CD8-positive, alpha-beta memory T cell (primary cell): Measurements from ENCODE around the gene TMPRSS11A. TPM values are rescaled to one million over a fixed set of nuclear protein-coding genes. Genes with fewer than 3 reads are reported as not detected.

ENCODE experiments used
- CTCF ChIA-PET: fragments of 350-600 bp; sonication (Branson Sonifier 250); formaldehyde crosslinking; loops from one replicate; lab custom pipeline; 2021; ENCODE audit warnings: antibody characterized with exemption; lab: Charles Lee
- POLR2A ChIA-PET: fragments of 350-600 bp; sonication (Branson Sonifier 250); formaldehyde crosslinking; loops from one replicate; lab custom pipeline; 2021; ENCODE audit warnings: antibody characterized with exemption; lab: Charles Lee
- DNase-seq, 5 donors: peaks; one replicate each; pipeline versions ENCODE4 v3.0.0 to v3.0.0-alpha.2; 2020 to 2022; ENCODE audit warnings: mixed read lengths in 1 of 5
- H3K27ac ChIP-seq: one replicate; pipeline ENCODE4 v1.7.0; 2013; ENCODE audit warnings: low read depth, mild to moderate bottlenecking, low read length, moderate library complexity
- H3K27me3 ChIP-seq: 2 replicates; pipeline ENCODE4 v1.7.0; 2013; ENCODE audit warnings: low read length, mild to moderate bottlenecking; ENCODE audit not compliant: insufficient read depth, poor library complexity, severe bottlenecking
- H3K36me3 ChIP-seq: 2 replicates; pipeline ENCODE4 v1.7.0; 2013; ENCODE audit warnings: mild to moderate bottlenecking, low read length, moderate library complexity; ENCODE audit not compliant: insufficient read depth
- H3K4me1 ChIP-seq: 2 replicates; pipeline ENCODE4 v1.7.0; 2013; ENCODE audit warnings: mild to moderate bottlenecking, low read length, moderate library complexity; ENCODE audit not compliant: insufficient read depth
- H3K4me3 ChIP-seq: 2 replicates; pipeline ENCODE4 v1.7.0; 2013; ENCODE audit warnings: mild to moderate bottlenecking, low read length
- H3K9me3 ChIP-seq: 2 replicates; pipeline ENCODE4 v1.7.0; 2013; ENCODE audit warnings: mild to moderate bottlenecking, low read length
- H3K27ac Mint-ChIP-seq, 8 donors: one replicate each; pipeline ENCODE4 v1.8.0; 2020 to 2021; ENCODE audit warnings: mixed read lengths in 8 of 8, mild to moderate bottlenecking in 6 of 8, inconsistent platforms in 3 of 8, moderate library complexity in 3 of 8
- H3K27me3 Mint-ChIP-seq, 2 donors: one replicate each; pipeline ENCODE4 v1.8.0; 2020 to 2021; ENCODE audit warnings: mixed read lengths in 2 of 2, mild to moderate bottlenecking in 1 of 2, moderate library complexity in 1 of 2
- H3K36me3 Mint-ChIP-seq, 3 donors: one replicate each; pipeline ENCODE4 v1.8.0; 2020 to 2021; ENCODE audit warnings: mixed read lengths in 3 of 3, inconsistent platforms in 1 of 3, mild to moderate bottlenecking in 1 of 3
- H3K4me1 Mint-ChIP-seq, 3 donors: one replicate each; pipeline ENCODE4 v1.8.0; 2020 to 2021; ENCODE audit warnings: mixed read lengths in 3 of 3, inconsistent platforms in 1 of 3, mild to moderate bottlenecking in 1 of 3
- H3K4me3 Mint-ChIP-seq, 7 donors: one replicate each; pipeline ENCODE4 v1.8.0; 2020 to 2021; ENCODE audit warnings: mixed read lengths in 7 of 7, mild to moderate bottlenecking in 6 of 7, moderate library complexity in 4 of 7, inconsistent platforms in 2 of 7
- H3K9me3 Mint-ChIP-seq, 5 donors: one replicate each; pipeline ENCODE4 v1.8.0; 2020 to 2022; ENCODE audit warnings: mixed read lengths in 5 of 5, mild to moderate bottlenecking in 3 of 5, moderate library complexity in 2 of 5, inconsistent platforms in 1 of 5
- polyA plus RNA-seq: library from polyadenylated mRNA; unstranded; fragments of 300-500 nt; fragmentation: Illumina TruSeq; gene quantifications from one replicate; pipeline ENCODE4 v1.2.3, GENCODE V29; 2021
- total RNA-seq, 2 experiments: library from RNA; stranded (reverse); gene quantifications; one replicate each; pipeline ENCODE4 v1.2.3, GENCODE V29; 2021

TMPRSS11A gene
- total and polyA plus RNA-seq, 3 experiments from 2014 or later: not detected

DNA sequence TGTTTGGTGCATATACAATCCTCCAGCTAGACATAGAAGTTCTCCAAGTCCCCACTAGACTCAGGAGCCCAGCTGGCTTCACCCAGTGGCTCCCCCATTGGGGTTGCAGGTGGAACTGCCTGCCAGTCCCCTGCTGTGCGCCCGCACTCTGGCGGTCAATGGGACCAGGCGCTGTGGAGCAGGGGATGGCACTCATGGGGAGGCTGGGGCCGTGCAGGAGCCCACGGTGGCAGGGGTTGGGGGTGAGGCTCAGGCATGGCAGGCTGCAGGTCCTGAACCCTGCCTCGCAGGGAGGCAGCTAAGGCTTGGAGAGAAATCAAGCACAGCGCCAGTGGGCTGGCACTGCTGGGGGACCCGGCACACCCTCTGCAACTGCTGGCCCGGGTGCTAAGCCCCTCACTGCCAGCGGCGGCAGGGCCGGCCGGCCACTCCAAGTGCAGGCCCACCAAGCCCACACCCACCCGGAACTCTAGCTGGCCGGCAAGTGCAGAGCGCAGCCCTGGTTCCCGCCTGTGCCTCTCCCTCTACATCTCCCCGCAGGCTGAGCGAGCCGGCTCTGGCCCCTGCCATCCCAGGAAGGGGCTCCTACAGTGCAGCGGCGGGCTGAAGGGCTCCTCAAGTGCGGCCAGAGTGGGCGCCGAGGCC, 66.8 kb downstream of the TMPRSS11A start:
- no peak overlapping the region for H3K4me3 Mint-ChIP-seq
- no peaks in the 10 kb centered on the region for H3K9me3 ChIP-seq
- H3K27ac Mint-ChIP-seq: no peak overlapping the region
- no peaks in the 10 kb centered on the region for H3K4me1 ChIP-seq
- H3K36me3 Mint-ChIP-seq: no peaks in the 10 kb centered on the region
- H3K27me3 ChIP-seq: no peaks in the 10 kb centered on the region
- no peaks in the 10 kb centered on the region for H3K9me3 Mint-ChIP-seq
- no peaks in the 10 kb centered on the region for H3K27me3 Mint-ChIP-seq
- no peak for DNase-seq
- ChIA-PET POLR2A (no interaction called here), CTCF (no interaction called here)
- H3K4me3 ChIP-seq: no peak overlapping the region
- H3K27ac ChIP-seq: no peak overlapping the region
- H3K36me3 ChIP-seq: no peaks in the 10 kb centered on the region
- no peaks in the 10 kb centered on the region for H3K4me1 Mint-ChIP-seq

DNA sequence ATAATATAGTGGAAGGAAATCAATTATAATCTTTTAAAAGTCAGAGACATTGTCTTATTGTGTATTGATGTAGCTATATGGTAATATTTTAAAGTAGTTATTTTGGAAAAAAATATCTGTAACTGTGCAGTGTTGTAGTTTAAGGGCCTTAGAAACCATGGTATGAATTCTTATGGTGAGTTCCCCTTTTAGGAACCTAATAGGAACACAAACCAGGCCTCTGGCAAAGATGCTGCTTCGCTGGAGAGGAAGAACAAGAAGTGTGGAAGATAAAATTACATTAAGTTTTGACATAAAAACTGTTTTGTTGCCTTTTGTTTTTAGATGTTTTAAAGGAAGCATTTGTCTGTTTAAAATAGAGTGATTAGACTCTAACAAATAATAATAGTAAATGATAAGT, 68.6 kb downstream of the TMPRSS11A start:
- H3K4me1 Mint-ChIP-seq: no peaks in the 10 kb centered on the region
- H3K36me3 Mint-ChIP-seq: no peaks in the 10 kb centered on the region
- H3K27me3 Mint-ChIP-seq: no peaks in the 10 kb centered on the region
- DNase-seq: no peak
- no peaks in the 10 kb centered on the region for H3K36me3 ChIP-seq
- H3K4me3 Mint-ChIP-seq: no peak overlapping the region
- no peak overlapping the region for H3K27ac ChIP-seq
- no peaks in the 10 kb centered on the region for H3K27me3 ChIP-seq
- H3K4me1 ChIP-seq: no peaks in the 10 kb centered on the region
- H3K9me3 ChIP-seq: no peaks in the 10 kb centered on the region
- CTCF ChIA-PET: no interaction called here
- POLR2A ChIA-PET: no interaction called here
- H3K4me3 ChIP-seq: no peak overlapping the region
- H3K9me3 Mint-ChIP-seq: peaks cover 0 to 2% (median 0%) of the 10 kb centered on the region in 5 donors
- H3K27ac Mint-ChIP-seq: no peak overlapping the region

DNA sequence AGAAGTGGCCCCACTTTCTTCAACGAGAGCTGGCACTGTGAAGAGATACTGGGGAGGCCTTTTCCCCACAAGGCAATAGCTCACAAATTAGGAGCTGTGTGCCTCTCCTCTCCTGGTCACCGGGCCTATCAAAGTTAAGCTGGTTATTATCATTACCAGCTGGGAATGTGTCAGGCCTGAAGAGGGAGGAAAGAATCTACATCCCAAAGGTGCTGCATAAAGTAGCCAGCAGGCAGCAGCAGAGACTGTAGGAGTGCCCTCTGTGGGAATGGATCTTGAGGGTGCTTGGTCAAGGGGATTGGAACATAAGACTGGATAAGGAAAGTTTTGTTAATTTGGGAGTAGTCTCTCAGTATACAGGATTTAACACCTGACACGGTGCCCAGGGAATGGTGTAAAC, 70.4 kb downstream of the TMPRSS11A start:
- ChIA-PET POLR2A (no interaction called here), CTCF (no interaction called here)
- no peak overlapping the region for H3K4me3 ChIP-seq
- Mint-ChIP-seq H3K27ac (no peak overlapping the region), H3K4me1 (no peaks in the 10 kb centered on the region), H3K36me3 (no peaks in the 10 kb centered on the region), H3K4me3 (no peak overlapping the region), H3K27me3 (no peaks in the 10 kb centered on the region), H3K9me3 (peaks cover 0 to 2% (median 0%) of the 10 kb centered on the region in 5 donors)
- no peaks in the 10 kb centered on the region for H3K36me3 ChIP-seq
- no peaks in the 10 kb centered on the region for H3K9me3 ChIP-seq
- no peaks in the 10 kb centered on the region for H3K27me3 ChIP-seq
- H3K4me1 ChIP-seq: no peaks in the 10 kb centered on the region
- no peak overlapping the region for H3K27ac ChIP-seq
- no peak for DNase-seq

DNA sequence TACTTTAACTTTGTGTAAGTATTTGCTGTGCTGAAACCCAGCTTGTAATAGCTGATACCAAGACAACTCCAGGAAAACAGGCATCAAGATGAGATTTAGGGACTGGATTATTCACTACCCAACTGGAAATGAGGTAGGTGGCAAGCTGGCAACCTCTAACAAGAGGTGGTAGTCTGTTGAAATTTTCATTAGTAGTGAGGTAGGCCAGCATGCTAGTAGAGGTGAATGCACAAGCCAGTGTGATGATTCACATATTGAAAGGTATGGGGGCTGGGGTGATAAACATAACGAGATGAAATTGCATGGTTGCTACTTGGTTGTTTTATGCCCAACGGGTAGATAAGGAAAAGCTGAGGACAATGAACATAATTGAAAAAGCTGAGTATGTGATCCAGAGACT, 71.0 kb downstream of the TMPRSS11A start:
- ChIA-PET CTCF (no interaction called here), POLR2A (no interaction called here)
- no peaks in the 10 kb centered on the region for H3K4me1 ChIP-seq
- Mint-ChIP-seq H3K4me3 (no peak overlapping the region), H3K27me3 (no peaks in the 10 kb centered on the region), H3K9me3 (peaks cover 0 to 2% (median 0%) of the 10 kb centered on the region in 5 donors), H3K4me1 (no peaks in the 10 kb centered on the region), H3K27ac (no peak overlapping the region), H3K36me3 (no peaks in the 10 kb centered on the region)
- no peaks in the 10 kb centered on the region for H3K27me3 ChIP-seq
- no peak overlapping the region for H3K27ac ChIP-seq
- DNase-seq: no peak
- H3K4me3 ChIP-seq: no peak overlapping the region
- no peaks in the 10 kb centered on the region for H3K9me3 ChIP-seq
- H3K36me3 ChIP-seq: no peaks in the 10 kb centered on the region

DNA sequence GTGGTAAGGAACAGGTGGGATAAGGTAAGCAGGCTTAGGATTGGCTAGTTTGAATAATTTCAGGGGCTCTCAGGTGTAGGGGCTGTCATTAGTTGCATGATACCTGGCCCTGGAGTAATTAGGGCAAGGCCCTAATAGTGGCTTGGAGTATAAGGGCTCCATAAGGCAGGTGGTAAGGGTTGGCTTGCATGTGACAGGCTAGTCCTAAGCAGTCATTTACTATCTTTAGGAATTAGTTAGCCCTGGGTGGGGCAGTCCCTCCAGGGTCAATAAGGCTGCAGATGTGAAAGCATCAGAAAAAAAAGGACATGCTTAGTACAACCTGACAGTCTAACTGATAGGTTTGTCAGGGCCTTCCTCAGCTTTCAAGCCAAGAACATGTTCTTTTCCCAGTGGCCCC, 71.6 kb downstream of the TMPRSS11A start:
- H3K27me3 Mint-ChIP-seq: no peaks in the 10 kb centered on the region
- POLR2A ChIA-PET: no interaction called here
- H3K36me3 ChIP-seq: no peaks in the 10 kb centered on the region
- CTCF ChIA-PET: no interaction called here
- H3K36me3 Mint-ChIP-seq: no peaks in the 10 kb centered on the region
- H3K9me3 ChIP-seq: no peaks in the 10 kb centered on the region
- H3K4me3 Mint-ChIP-seq: peak overlapping the region in 1 of 7 donors; percentile 10
- no peak overlapping the region for H3K4me3 ChIP-seq
- no peaks in the 10 kb centered on the region for H3K4me1 ChIP-seq
- no peaks in the 10 kb centered on the region for H3K4me1 Mint-ChIP-seq
- H3K27ac ChIP-seq: no peak overlapping the region
- no peak overlapping the region for H3K27ac Mint-ChIP-seq
- DNase-seq: no peak
- peaks cover 0 to 2% (median 0%) of the 10 kb centered on the region in 5 donors for H3K9me3 Mint-ChIP-seq
- no peaks in the 10 kb centered on the region for H3K27me3 ChIP-seq

DNA sequence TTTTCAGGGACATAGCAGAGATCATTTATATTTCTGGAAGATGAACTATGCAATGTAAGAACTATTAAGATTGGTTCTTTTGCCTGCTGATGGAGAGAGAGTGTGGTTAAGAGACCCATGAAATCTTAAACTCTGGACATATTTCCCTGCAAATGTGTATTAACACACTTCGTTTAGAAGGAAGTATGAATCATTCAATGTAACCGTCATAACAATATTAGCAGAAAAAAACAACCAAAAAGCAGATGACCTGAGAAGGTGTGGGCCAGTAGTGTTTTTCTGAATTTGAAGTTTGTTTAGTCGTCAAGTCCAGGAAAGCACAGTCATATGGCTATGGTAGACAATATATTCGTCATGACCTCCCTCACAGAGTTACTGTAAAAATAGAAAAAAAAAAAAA, 77.0 kb downstream of the TMPRSS11A start:
- no peaks in the 10 kb centered on the region for H3K27me3 ChIP-seq
- peaks cover 3% of the 10 kb centered on the region in 2 donors for H3K27me3 Mint-ChIP-seq
- H3K9me3 ChIP-seq: no peaks in the 10 kb centered on the region
- no peaks in the 10 kb centered on the region for H3K4me1 ChIP-seq
- H3K4me3 Mint-ChIP-seq: no peak overlapping the region
- ChIA-PET CTCF (no interaction called here), POLR2A (no interaction called here)
- H3K9me3 Mint-ChIP-seq: peaks cover 0 to 4% (median 0%) of the 10 kb centered on the region in 5 donors
- H3K36me3 ChIP-seq: no peaks in the 10 kb centered on the region
- no peak overlapping the region for H3K4me3 ChIP-seq
- H3K27ac ChIP-seq: no peak overlapping the region
- no peaks in the 10 kb centered on the region for H3K4me1 Mint-ChIP-seq
- H3K27ac Mint-ChIP-seq: no peak overlapping the region
- no peaks in the 10 kb centered on the region for H3K36me3 Mint-ChIP-seq
- DNase-seq: no peak

DNA sequence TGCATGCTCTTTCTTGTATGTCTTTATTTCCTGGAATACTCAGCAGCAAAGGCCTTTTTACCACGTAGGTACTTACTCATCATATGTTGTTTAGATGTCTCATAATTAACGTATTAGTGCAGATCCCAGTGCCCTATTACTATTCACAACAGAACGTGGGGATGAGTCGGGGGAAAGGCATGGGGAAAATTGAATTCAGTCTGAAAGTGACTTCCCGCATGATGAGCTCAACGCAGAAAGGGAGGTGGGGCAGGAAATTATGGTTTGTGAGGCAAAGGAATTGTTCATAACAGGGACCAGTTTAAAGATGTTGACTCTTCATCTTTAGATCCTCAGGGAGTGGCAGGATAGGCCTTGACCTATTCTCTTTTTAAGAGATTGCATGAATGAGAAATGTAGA, 77.5 kb downstream of the TMPRSS11A start:
- DNase-seq: no peak
- H3K9me3 ChIP-seq: no peaks in the 10 kb centered on the region
- ChIA-PET POLR2A (no interaction called here), CTCF (no interaction called here)
- no peak overlapping the region for H3K4me3 Mint-ChIP-seq
- no peaks in the 10 kb centered on the region for H3K4me1 Mint-ChIP-seq
- H3K36me3 Mint-ChIP-seq: no peaks in the 10 kb centered on the region
- H3K27ac ChIP-seq: no peak overlapping the region
- no peaks in the 10 kb centered on the region for H3K4me1 ChIP-seq
- no peak overlapping the region for H3K27ac Mint-ChIP-seq
- no peaks in the 10 kb centered on the region for H3K27me3 ChIP-seq
- peaks cover 3% of the 10 kb centered on the region in 2 donors for H3K27me3 Mint-ChIP-seq
- no peak overlapping the region for H3K4me3 ChIP-seq
- H3K9me3 Mint-ChIP-seq: peaks cover 0 to 4% (median 0%) of the 10 kb centered on the region in 5 donors
- no peaks in the 10 kb centered on the region for H3K36me3 ChIP-seq

DNA sequence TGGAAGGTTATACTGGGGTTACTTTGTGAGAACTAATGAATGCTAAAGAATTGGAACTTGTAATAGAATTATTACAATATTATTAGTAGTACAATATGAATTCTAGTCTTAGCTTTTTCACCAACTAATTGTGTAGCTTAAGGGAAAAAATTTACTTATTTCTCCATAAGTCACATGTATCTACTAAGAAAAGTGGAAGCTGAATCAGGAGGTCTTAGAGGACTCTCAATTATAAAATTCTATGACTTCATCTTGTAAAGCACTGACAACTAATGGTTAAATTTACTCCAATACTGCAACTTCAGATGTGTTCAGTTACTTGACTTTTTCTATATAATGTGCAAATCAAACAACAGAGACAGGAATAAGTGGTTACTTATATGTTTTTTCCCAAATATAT, 78.6 kb downstream of the TMPRSS11A start:
- Mint-ChIP-seq H3K27ac (no peak overlapping the region), H3K4me1 (no peaks in the 10 kb centered on the region), H3K27me3 (peaks cover 3% of the 10 kb centered on the region in 2 donors), H3K9me3 (peaks cover 0 to 3% (median 0%) of the 10 kb centered on the region in 5 donors), H3K4me3 (no peak overlapping the region), H3K36me3 (no peaks in the 10 kb centered on the region)
- POLR2A ChIA-PET: no interaction called here
- no peaks in the 10 kb centered on the region for H3K9me3 ChIP-seq
- H3K27ac ChIP-seq: no peak overlapping the region
- no peak for DNase-seq
- H3K4me3 ChIP-seq: no peak overlapping the region
- H3K4me1 ChIP-seq: no peaks in the 10 kb centered on the region
- no peaks in the 10 kb centered on the region for H3K36me3 ChIP-seq
- CTCF ChIA-PET: no interaction called here
- H3K27me3 ChIP-seq: no peaks in the 10 kb centered on the region
